ENCODE data around the gene MAGOH. TPM values are rescaled to one million over a fixed set of nuclear protein-coding genes. Genes with fewer than 3 reads are reported as not detected.

Gene MAGOH
- total RNA-seq, 1 donor from 2014 or later, result 35.7 TPM

DNA sequence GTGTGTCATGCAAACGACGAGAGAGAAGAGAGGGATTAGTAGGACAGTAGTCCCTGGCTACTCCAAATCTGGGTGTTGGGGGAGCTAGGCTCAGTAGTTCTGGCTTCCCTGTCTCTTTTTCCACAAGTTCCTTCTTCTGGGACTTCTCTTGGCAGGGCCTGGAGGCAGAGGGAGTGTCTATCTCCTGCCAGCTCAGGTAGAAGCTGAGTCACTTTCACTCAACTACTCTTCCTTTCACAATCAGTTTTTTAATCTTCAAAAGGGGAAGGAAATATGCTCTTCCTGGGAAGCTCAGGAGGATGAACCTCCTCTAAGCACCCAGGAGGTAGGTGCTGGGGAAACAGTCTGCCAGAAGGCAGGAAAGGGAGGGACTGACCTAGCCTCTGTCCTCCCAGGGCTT is 35.2 kb upstream of the MAGOH start:
- no peak overlapping the region for H3K27ac Mint-ChIP-seq (ENCODE audit: unreplicated experiment)
- H3K4me3 Mint-ChIP-seq (ENCODE audit: unreplicated experiment), result no peak overlapping the region
- no peaks in the 10 kb centered on the region for H3K27me3 ChIP-seq (ENCODE audit: insufficient read depth, low read length)
- H4K20me1 ChIP-seq (ENCODE audit: insufficient read depth, low read length), result peaks cover 3% of the 10 kb centered on the region
- H3K4me3 ChIP-seq (ENCODE audit: insufficient read depth, low read depth, low read length), result no peak overlapping the region
- peaks cover 6% of the 10 kb centered on the region for H3K4me1 Mint-ChIP-seq (ENCODE audit: low read depth, unreplicated experiment)
- no peak for DNase-seq (ENCODE audit: low read depth)
- H3K4me2 ChIP-seq (ENCODE audit: low read length), result no peak overlapping the region
- peaks cover 28% of the 10 kb centered on the region for H3K36me3 Mint-ChIP-seq (ENCODE audit: low read depth, unreplicated experiment)
- no peak overlapping the region for H3K27ac ChIP-seq (ENCODE audit: low read depth, low read length)
- FAIRE-seq, result no peak
- H3K4me1 ChIP-seq (ENCODE audit: insufficient read depth, low read length), result peaks cover 3% of the 10 kb centered on the region
- no peaks in the 10 kb centered on the region for H3K27me3 Mint-ChIP-seq (ENCODE audit: low read depth, unreplicated experiment)
- TF ChIP-seq, protein P1, sequence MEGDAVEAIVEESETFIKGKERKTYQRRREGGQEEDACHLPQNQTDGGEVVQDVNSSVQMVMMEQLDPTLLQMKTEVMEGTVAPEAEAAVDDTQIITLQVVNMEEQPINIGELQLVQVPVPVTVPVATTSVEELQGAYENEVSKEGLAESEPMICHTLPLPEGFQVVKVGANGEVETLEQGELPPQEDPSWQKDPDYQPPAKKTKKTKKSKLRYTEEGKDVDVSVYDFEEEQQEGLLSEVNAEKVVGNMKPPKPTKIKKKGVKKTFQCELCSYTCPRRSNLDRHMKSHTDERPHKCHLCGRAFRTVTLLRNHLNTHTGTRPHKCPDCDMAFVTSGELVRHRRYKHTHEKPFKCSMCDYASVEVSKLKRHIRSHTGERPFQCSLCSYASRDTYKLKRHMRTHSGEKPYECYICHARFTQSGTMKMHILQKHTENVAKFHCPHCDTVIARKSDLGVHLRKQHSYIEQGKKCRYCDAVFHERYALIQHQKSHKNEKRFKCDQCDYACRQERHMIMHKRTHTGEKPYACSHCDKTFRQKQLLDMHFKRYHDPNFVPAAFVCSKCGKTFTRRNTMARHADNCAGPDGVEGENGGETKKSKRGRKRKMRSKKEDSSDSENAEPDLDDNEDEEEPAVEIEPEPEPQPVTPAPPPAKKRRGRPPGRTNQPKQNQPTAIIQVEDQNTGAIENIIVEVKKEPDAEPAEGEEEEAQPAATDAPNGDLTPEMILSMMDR (IDR thresholded peaks at IDR 0.05; ENCODE audit: insufficient read depth, low read depth, low read length), result no peak
- TF ChIP-seq EZH2 (IDR thresholded peaks at IDR 0.05; ENCODE audit: insufficient read depth, low read length), result no peak
- H2AFZ ChIP-seq (ENCODE audit: low read depth, low read length), result no peak overlapping the region
- H3K79me2 ChIP-seq (ENCODE audit: insufficient read depth, low read length), result no peaks in the 10 kb centered on the region
- no peak overlapping the region for H3K9ac ChIP-seq (ENCODE audit: low read length)
- no peaks in the 10 kb centered on the region for H3K36me3 ChIP-seq (ENCODE audit: insufficient read depth, low read length)
- H3K9me3 ChIP-seq (ENCODE audit: insufficient read depth, low read depth, low read length), result no peaks in the 10 kb centered on the region
- peaks cover 6% of the 10 kb centered on the region for H3K9me3 Mint-ChIP-seq (ENCODE audit: unreplicated experiment)

DNA sequence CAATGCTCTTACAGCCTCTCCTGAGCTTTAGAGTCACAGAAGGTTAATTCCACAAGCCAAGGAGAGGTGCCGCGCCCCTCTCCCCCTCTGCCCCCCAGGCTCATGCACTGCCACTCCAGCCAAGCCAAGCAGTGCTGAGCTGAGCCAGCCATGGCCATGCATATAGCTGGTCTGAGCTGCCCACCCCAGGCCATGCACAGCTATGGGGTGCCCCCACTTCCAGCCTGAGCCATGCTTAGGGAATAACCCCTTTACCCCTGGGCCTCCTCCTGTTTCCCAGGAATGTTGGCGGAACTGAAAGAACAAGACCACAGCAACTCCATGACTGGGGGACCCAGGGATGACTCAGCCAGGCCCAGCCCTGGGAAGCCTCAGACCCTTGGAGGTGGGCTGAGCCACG is 34.0 kb upstream of the MAGOH start:
- Mint-ChIP-seq H3K36me3 (ENCODE audit: low read depth, unreplicated experiment) (peaks cover 23% of the 10 kb centered on the region), H3K9me3 (ENCODE audit: unreplicated experiment) (peaks cover 6% of the 10 kb centered on the region), H3K27me3 (ENCODE audit: low read depth, unreplicated experiment) (no peaks in the 10 kb centered on the region), H3K4me3 (ENCODE audit: unreplicated experiment) (no peak overlapping the region), H3K27ac (ENCODE audit: unreplicated experiment) (no peak overlapping the region), H3K4me1 (ENCODE audit: low read depth, unreplicated experiment) (peaks cover 6% of the 10 kb centered on the region)
- H3K4me2 ChIP-seq (ENCODE audit: low read length), result peak overlapping the region; percentile 30
- no peaks in the 10 kb centered on the region for H3K9me3 ChIP-seq (ENCODE audit: insufficient read depth, low read depth, low read length)
- no peaks in the 10 kb centered on the region for H3K36me3 ChIP-seq (ENCODE audit: insufficient read depth, low read length)
- no peak overlapping the region for H3K9ac ChIP-seq (ENCODE audit: low read length)
- H2AFZ ChIP-seq (ENCODE audit: low read depth, low read length), result no peak overlapping the region
- H3K4me3 ChIP-seq (ENCODE audit: insufficient read depth, low read depth, low read length), result no peak overlapping the region
- no peaks in the 10 kb centered on the region for H3K79me2 ChIP-seq (ENCODE audit: insufficient read depth, low read length)
- no peaks in the 10 kb centered on the region for H3K27me3 ChIP-seq (ENCODE audit: insufficient read depth, low read length)
- H4K20me1 ChIP-seq (ENCODE audit: insufficient read depth, low read length), result no peaks in the 10 kb centered on the region
- peaks cover 3% of the 10 kb centered on the region for H3K4me1 ChIP-seq (ENCODE audit: insufficient read depth, low read length)
- no peak overlapping the region for H3K27ac ChIP-seq (ENCODE audit: low read depth, low read length)
- TF ChIP-seq, protein P1 (IDR thresholded peaks at IDR 0.05; ENCODE audit: insufficient read depth, low read depth, low read length), result no peak
- no peak for TF ChIP-seq EZH2 (IDR thresholded peaks at IDR 0.05; ENCODE audit: insufficient read depth, low read length)
- DNase-seq (ENCODE audit: low read depth) (peak; percentile 5), FAIRE-seq (no peak)

DNA sequence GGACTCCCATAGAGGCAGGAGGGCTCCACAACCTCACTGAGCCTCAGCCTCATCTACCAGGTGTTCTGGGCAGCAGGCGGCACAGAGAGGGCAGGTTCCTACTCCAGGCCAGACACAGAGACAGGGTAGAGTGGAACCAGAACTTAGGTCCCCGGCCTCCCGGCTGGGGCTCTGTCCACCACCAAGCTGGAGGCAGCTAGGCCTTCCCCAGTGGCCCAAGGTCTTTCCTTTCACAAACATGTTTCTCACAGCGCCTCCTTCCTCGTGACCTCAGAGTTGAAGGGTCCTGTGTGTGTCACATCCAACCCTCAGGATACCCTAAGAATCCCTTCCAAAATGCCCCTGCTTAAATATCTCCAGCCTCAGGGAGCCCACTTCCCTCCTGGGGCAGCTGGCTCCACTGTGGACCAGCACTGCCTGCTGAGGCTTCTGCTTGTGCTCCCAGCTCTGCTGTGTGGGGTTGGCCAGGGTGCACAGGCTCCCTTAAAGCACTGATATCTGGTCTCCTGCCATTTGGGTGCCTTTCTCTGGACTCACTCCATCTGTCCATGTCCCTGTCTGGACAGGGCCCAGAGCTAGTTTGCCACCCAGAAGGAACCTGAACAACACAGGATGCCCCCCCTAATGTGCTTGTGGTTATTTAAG is 33.2 kb upstream of the MAGOH start:
- H3K27me3 ChIP-seq (ENCODE audit: insufficient read depth, low read length), result no peaks in the 10 kb centered on the region
- H3K36me3 Mint-ChIP-seq (ENCODE audit: low read depth, unreplicated experiment), result peaks cover 23% of the 10 kb centered on the region
- H3K27me3 Mint-ChIP-seq (ENCODE audit: low read depth, unreplicated experiment), result no peaks in the 10 kb centered on the region
- no peaks in the 10 kb centered on the region for H3K79me2 ChIP-seq (ENCODE audit: insufficient read depth, low read length)
- TF ChIP-seq, protein P1 (IDR thresholded peaks at IDR 0.05; ENCODE audit: insufficient read depth, low read depth, low read length), result no peak
- TF ChIP-seq EZH2 (IDR thresholded peaks at IDR 0.05; ENCODE audit: insufficient read depth, low read length), result no peak
- peaks cover 6% of the 10 kb centered on the region for H3K9me3 Mint-ChIP-seq (ENCODE audit: unreplicated experiment)
- H4K20me1 ChIP-seq (ENCODE audit: insufficient read depth, low read length), result no peaks in the 10 kb centered on the region
- H3K4me3 ChIP-seq (ENCODE audit: insufficient read depth, low read depth, low read length), result no peak overlapping the region
- H3K36me3 ChIP-seq (ENCODE audit: insufficient read depth, low read length), result no peaks in the 10 kb centered on the region
- H2AFZ ChIP-seq (ENCODE audit: low read depth, low read length), result no peak overlapping the region
- H3K27ac Mint-ChIP-seq (ENCODE audit: unreplicated experiment), result no peak overlapping the region
- peaks cover 3% of the 10 kb centered on the region for H3K4me1 ChIP-seq (ENCODE audit: insufficient read depth, low read length)
- no peak for FAIRE-seq
- H3K4me3 Mint-ChIP-seq (ENCODE audit: unreplicated experiment), result no peak overlapping the region
- H3K9me3 ChIP-seq (ENCODE audit: insufficient read depth, low read depth, low read length), result no peaks in the 10 kb centered on the region
- peaks cover 6% of the 10 kb centered on the region for H3K4me1 Mint-ChIP-seq (ENCODE audit: low read depth, unreplicated experiment)
- no peak overlapping the region for H3K27ac ChIP-seq (ENCODE audit: low read depth, low read length)
- H3K4me2 ChIP-seq (ENCODE audit: low read length), result no peak overlapping the region
- no peak for DNase-seq (ENCODE audit: low read depth)
- no peak overlapping the region for H3K9ac ChIP-seq (ENCODE audit: low read length)

Measured in astrocyte (in vitro differentiated cells and primary cell).